Urinary bladder (tissue), 4 donors: ENCODE data around the gene CNTNAP5. TPM values are rescaled to one million over a fixed set of nuclear protein-coding genes. Genes with fewer than 3 reads are reported as not detected.
A peak's percentile ranks its signal among the peaks of the same experiment; 100 is the strongest.
"Not testable (repeated sequence)": the region's sequence is repeated elsewhere in the genome, so short reads cannot be mapped to it uniquely, and the experiment has no call there.

Experiments
- DNase-seq: peaks from one replicate; pipeline ENCODE4 v3.0.0-alpha.2; 2015; ENCODE audit errors: extremely low spot score
- H3K27ac ChIP-seq: one replicate; pipeline ENCODE4 v1.5.1; 2013; ENCODE audit warnings: low read depth, mild to moderate bottlenecking, moderate library complexity
- H3K36me3 ChIP-seq: one replicate; pipeline ENCODE4 v1.6.1; 2013; ENCODE audit warnings: mild to moderate bottlenecking, moderate library complexity; ENCODE audit not compliant: insufficient read depth
- H3K4me1 ChIP-seq: one replicate; pipeline ENCODE4 v1.6.1; 2013; ENCODE audit warnings: mild to moderate bottlenecking, moderate library complexity; ENCODE audit not compliant: insufficient read depth
- H3K4me3 ChIP-seq: one replicate; pipeline ENCODE4 v1.5.1; 2013; ENCODE audit warnings: low read depth, low read length
- WGBS: extraction: QIAGEN DNeasy Blood & Tissue Kit; methylation state at CpG from one replicate; pipeline ENCODE4 v1.1.7; 2013; 5-methylcytosine and 5-hydroxymethylcytosine counted together
- polyA plus RNA-seq: library from polyadenylated mRNA; stranded (reverse); fragments of 200-250 nt; gene quantifications from one replicate; pipeline ENCODE4 v1.2.3, GENCODE V29; 2013
- total RNA-seq: library from RNA; depleted of rRNA; stranded (reverse); fragments of >200 nt; gene quantifications from one replicate; pipeline ENCODE4 v1.2.3, GENCODE V29; 2014
- donor health status: healthy with polysubstance abuse.
- donor health status: healthy.

CNTNAP5 gene
- total and polyA plus RNA-seq, 2 donors = 0.01 to 1.8 TPM

GRCh38 chr2:124343827-124344498 lies 318.9 kb downstream of the CNTNAP5 start:
- Histone ChIP-seq H3K36me3 (no peaks in the 10 kb centered on the region), H3K4me1 (no peaks in the 10 kb centered on the region), H3K4me3 (no peak overlapping the region), H3K27ac (no peak overlapping the region)
- DNase-seq = no peak
- WGBS = 84% methylated on average over 4 of the region's 4 CpGs

- Histone ChIP-seq H3K4me1 (no peaks in the 10 kb centered on the region), H3K36me3 (no peaks in the 10 kb centered on the region), H3K4me3 (no peak overlapping the region), H3K27ac (no peak overlapping the region)
- DNase-seq = no peak
- 62% methylated on average over 7 of the region's 7 CpGs for WGBS
Observed at GRCh38 chr2:124347209-124347608, 322.1 kb downstream of the CNTNAP5 start.

- H3K4me3 ChIP-seq = no peak overlapping the region
- H3K4me1 ChIP-seq = no peaks in the 10 kb centered on the region
- H3K27ac ChIP-seq = no peak overlapping the region
- no peak for DNase-seq
- no peaks in the 10 kb centered on the region for H3K36me3 ChIP-seq
Observed at GRCh38 chr2:124353656-124354055, 328.6 kb downstream of the CNTNAP5 start.

- Histone ChIP-seq H3K27ac (no peak overlapping the region), H3K4me1 (no peaks in the 10 kb centered on the region), H3K36me3 (no peaks in the 10 kb centered on the region), H3K4me3 (no peak overlapping the region)
- WGBS = 69% methylated on average over 3 of the region's 3 CpGs
- no peak for DNase-seq
Observed at GRCh38 chr2:124354466-124354865, 329.4 kb downstream of the CNTNAP5 start.

GRCh38 chr2:124361966-124362365 lies 336.9 kb downstream of the CNTNAP5 start:
- not testable (repeated sequence) for H3K27ac ChIP-seq, H3K4me1 ChIP-seq, DNase-seq, H3K36me3 ChIP-seq, H3K4me3 ChIP-seq
- WGBS = 95% methylated on average over 28 of the region's 28 CpGs

GRCh38 chr2:124369181-124369580 lies 344.1 kb downstream of the CNTNAP5 start:
- no peaks in the 10 kb centered on the region for H3K4me1 ChIP-seq
- H3K36me3 ChIP-seq = no peaks in the 10 kb centered on the region
- 82% methylated on average over 4 of the region's 4 CpGs for WGBS
- no peak overlapping the region for H3K4me3 ChIP-seq
- no peak overlapping the region for H3K27ac ChIP-seq
- DNase-seq = no peak

- H3K4me1 ChIP-seq = no peaks in the 10 kb centered on the region
- DNase-seq = no peak
- WGBS = 69% methylated on average over 3 of the region's 3 CpGs
- no peak overlapping the region for H3K4me3 ChIP-seq
- no peak overlapping the region for H3K27ac ChIP-seq
- H3K36me3 ChIP-seq = no peaks in the 10 kb centered on the region
Observed at GRCh38 chr2:124380221-124380749, 355.2 kb downstream of the CNTNAP5 start.

- Histone ChIP-seq H3K4me1 (no peaks in the 10 kb centered on the region), H3K4me3 (no peak overlapping the region), H3K36me3 (no peaks in the 10 kb centered on the region), H3K27ac (no peak overlapping the region)
- 86% methylated on average over 1 of the region's 1 CpG for WGBS
- DNase-seq = no peak
Observed at GRCh38 chr2:124382067-124382618, 357.1 kb downstream of the CNTNAP5 start.

- 29% methylated on average over 3 of the region's 3 CpGs for WGBS
- Histone ChIP-seq H3K4me1 (no peaks in the 10 kb centered on the region), H3K36me3 (no peaks in the 10 kb centered on the region), H3K4me3 (no peak overlapping the region), H3K27ac (no peak overlapping the region)
- DNase-seq = peak; percentile 23
Observed at GRCh38 chr2:124395961-124396360, 370.9 kb downstream of the CNTNAP5 start.

- no peak overlapping the region for H3K27ac ChIP-seq
- 88% methylated on average over 3 of the region's 3 CpGs for WGBS
Observed at GRCh38 chr2:124402274-124402673, 377.2 kb downstream of the CNTNAP5 start.

GRCh38 chr2:124407836-124408534 lies 382.9 kb downstream of the CNTNAP5 start:
- not testable (repeated sequence) for H3K36me3 ChIP-seq, DNase-seq, H3K4me3 ChIP-seq, H3K4me1 ChIP-seq, H3K27ac ChIP-seq
- WGBS = 84% methylated on average over 30 of the region's 35 CpGs

More at GRCh38 chr2:124402274-124402673, 377.2 kb downstream of the CNTNAP5 start:
- H3K36me3 ChIP-seq = no peaks in the 10 kb centered on the region
- no peak for DNase-seq
- H3K4me1 ChIP-seq = no peaks in the 10 kb centered on the region
- no peak overlapping the region for H3K4me3 ChIP-seq

- no peak for DNase-seq
- 95% methylated on average over 1 of the region's 1 CpG for WGBS
- Histone ChIP-seq H3K36me3 (no peaks in the 10 kb centered on the region), H3K27ac (no peak overlapping the region), H3K4me3 (no peak overlapping the region), H3K4me1 (no peaks in the 10 kb centered on the region)
Observed at GRCh38 chr2:124424074-124424473, 399.0 kb downstream of the CNTNAP5 start.

- Histone ChIP-seq H3K4me1 (no peaks in the 10 kb centered on the region), H3K27ac (no peak overlapping the region), H3K36me3 (no peaks in the 10 kb centered on the region), H3K4me3 (no peak overlapping the region)
- 83% methylated on average over 2 of the region's 2 CpGs for WGBS
- DNase-seq = no peak
Observed at GRCh38 chr2:124426122-124426521, 401.0 kb downstream of the CNTNAP5 start.

- Histone ChIP-seq H3K4me3 (no peak overlapping the region), H3K36me3 (no peaks in the 10 kb centered on the region), H3K4me1 (no peaks in the 10 kb centered on the region), H3K27ac (no peak overlapping the region)
- 81% methylated on average over 2 of the region's 2 CpGs for WGBS
- no peak for DNase-seq
Observed at GRCh38 chr2:124426625-124427024, 401.5 kb downstream of the CNTNAP5 start.
